NCI-H526 (cell line): ENCODE results near the gene EPHA2.
"Not testable (repeated sequence)": the region's sequence is repeated elsewhere in the genome, so short reads cannot be mapped to it uniquely, and the experiment has no call there.

Source experiments
- DNase-seq, 2 experiments: peaks; one replicate each; lab custom pipeline; 2025; lab: John Stamatoyannopoulos, UW

Gene EPHA2

DNA sequence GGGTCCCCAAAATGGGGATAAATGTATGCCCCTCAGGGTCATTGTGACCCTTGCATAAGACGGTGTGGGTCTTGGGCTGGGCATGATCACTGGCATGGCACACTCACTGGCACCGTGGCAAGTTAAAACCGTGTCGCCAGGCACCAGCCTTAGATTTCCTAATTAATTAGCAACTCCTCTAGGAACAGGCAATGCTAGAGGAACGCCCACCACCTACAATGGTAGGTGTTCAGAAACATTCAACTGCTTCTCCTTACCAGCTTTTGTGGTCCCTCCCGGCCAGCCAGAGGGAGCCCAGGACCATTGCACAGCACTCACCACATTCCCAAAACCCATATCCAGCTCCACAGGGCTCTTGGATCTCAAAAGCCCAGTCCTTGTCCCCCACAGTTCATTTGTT lies 36.4 kb downstream of the EPHA2 start:
- DNase-seq: no peak

DNA sequence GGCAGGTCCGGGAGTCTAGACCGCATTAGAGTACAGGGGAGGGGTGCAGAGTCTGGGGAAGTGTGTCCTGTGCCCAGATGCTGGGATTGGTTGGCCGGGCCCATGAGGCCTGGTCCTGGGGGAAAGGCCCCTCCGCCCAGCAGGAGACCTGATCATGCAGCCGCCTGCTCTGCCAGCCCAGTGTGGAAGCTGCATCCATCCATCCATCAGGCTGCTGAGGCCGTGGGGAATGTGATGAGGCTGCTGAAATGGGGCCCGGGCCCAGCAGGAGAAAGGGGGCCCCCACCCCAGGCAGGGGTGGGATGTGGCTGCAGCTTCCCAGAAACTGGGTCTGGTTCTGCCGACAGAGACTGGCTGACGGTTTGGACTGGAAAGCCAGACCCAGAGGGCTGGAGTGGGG lies 37.2 kb downstream of the EPHA2 start:
- DNase-seq: no peak

DNA sequence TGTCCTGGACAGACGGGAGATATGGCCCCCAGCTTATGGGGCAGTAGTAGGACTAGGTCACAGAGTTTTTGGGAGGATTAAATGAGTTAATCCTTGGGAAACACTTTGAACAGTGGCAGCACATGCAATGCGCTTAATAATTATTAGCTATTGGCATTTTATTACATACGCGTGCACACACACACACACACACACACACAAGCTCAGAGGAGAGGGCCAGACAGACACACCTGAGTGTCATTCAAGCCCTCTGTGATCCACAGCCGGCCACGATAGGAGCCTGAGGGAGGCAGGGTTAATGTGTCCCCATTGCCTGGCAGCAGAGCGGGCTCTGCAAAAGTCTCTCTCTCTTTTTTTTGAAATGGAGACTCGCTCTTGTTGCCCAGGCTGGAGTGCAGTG lies 37.9 kb downstream of the EPHA2 start:
- DNase-seq: no peak

- no peak for DNase-seq
These were observed 38.5 kb downstream of the EPHA2 start for GRCh38 chr1:16117369-16117768.

DNA sequence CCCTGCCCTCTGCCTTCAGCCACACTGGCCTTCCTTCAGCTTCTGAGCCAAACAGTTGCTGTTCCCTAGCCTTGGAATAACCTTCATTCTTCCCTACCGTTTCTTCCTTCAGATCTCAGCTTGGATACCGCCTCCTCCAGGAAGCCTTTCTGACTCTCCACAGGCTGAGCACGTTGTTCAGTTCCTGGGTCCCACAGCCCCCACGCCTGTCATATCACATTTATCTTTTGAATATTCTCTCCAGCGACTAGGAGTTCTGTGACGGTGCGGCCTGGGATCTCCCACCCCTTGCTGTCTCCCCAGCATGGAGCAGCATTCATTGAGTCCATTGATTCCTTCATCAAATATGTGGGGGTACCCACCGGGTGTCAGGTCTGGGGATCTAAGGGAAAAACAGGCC lies 39.2 kb downstream of the EPHA2 start:
- DNase-seq: no peak

GRCh38 chr1:16116002-16116401 lies 39.9 kb downstream of the EPHA2 start:
- no peak for DNase-seq

GRCh38 chr1:16115468-16115983 lies 40.3 kb downstream of the EPHA2 start:
- DNase-seq: no peak

DNA sequence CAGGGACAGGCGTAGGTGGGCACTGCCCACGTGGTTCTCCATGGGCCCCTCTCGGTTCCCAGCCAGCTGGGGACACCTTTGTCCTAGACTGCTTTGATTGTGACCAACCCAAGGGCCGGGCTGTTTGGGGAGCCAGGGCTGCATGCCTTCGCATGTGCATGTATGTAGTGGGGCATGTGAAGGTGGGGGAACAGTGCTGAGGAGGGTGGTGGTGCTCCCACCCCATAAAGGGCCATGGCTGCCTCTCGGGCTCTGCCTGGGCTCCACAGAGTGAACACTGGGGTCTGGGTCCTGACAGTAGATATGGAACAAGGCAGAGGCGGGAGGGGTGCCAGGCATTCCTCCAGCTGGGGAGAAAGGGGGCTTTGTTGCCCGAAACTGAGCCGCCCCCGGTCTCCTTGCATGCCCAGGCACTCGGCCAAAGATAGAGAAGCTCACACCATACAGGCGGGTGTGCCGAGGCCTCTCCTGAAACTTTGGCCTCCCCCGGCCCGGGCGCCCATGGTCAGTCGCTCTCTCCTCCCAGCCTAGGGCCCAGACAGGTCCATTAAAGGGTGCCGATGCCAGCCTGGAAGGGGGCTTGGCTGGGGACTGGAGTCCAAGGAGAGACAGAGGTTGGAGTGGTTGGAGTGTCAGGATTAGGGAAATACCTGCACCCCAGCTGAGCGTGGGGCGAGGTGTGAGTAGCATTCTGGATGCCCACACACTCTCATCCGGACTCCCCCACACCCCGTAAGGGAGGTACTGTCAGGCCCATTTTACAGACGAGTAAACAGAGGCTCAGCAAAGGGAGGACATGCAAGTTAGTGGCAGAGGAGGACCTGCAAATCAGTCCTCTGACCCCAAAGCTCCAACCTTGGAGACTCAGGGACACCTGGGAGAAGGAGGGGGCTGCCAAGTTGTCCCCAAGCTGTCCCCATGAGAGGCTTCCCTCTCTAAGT lies 41.1 kb downstream of the EPHA2 start:
- DNase-seq: no peak

DNA sequence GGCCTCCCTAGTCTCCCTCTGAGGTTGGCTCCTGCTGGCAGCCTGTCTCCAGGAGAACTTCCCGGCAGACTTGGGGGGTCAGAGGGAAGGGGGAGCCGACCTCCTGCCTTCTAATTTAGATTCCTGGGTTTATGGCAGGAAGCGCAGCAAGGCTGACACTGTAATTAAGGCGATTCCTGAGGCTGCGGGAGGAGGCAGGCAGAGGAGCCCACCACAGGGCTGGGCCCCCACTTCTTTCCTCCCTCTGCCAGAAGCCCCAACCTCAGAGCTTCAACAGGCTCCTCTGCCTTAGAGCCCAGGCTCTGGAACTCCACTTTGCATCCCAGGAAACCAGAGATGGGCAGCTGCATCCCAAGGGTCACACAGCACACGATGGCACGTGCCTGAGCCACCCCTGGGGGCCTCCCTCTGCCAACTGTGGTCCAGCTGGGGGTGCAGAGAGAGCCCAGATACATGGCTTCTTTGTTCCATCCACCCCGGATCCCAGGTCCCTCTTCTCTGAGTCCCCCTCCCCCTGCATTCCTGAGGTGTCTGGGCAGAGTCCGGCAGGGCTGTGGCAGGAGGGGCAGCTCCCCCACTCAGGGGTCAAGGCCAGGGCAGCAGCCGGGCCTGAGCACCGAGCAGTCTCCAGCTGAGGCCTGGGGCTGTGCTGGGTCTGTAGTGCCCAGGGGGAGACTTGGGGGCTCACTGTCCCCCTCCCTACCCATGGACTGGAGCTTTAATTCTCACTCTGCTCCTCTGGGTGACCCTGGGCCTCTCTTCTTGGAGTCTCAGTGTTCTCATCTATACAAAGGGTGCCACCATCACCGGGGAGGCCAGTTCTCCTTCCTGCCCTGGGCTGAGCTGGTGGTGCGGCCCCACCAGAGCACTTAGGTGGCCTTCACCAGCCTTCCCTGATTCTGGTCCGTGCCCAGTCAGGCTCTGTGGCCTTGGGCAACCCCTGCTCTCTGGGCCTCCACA lies 43.0 kb downstream of the EPHA2 start:
- DNase-seq: no peak

- no peak for DNase-seq
These were observed 43.9 kb downstream of the EPHA2 start for GRCh38 chr1:16111771-16112595.

GRCh38 chr1:16110884-16111283 lies 45.0 kb downstream of the EPHA2 start:
- no peak for DNase-seq

DNA sequence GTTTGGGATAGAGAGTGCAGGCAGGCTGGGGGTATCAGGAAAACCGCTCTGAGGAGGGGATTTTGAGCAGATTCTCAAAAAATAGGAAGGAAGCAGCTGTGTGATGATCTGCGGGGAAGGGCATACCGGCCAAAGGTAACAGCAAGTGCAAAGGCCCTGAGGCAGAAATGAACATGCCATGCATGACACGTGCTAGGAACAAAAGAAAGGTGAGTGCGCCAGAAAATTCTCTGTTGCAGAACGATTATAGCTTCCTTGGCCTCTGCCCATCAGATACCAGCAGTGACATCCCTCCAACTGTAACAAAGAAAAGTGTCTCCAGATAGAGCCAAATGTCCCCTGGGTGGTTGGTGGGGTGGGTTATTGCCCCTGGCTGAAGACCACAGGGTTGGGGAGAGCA lies 45.4 kb downstream of the EPHA2 start:
- no peak for DNase-seq

DNA sequence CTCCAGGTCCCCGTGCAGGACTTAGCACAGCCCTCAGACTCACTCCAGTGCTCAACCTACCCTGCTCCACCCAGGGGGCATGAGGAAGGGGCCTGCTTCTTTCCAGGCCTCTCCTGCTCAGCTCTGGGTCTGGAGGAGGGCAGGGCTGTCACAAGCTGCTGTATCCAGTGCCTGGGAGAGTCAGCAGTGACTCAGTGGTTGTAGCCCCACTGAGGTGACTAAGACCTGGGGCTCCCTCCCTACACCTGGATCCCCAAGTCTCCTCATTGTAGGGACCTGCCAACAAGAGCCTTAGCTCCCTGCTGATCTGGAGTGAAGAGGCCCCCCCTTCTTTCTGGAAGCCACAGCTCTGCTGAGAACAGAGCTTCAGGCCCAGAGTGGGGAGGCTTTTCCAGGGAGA lies 46.3 kb downstream of the EPHA2 start:
- DNase-seq: no peak

DNA sequence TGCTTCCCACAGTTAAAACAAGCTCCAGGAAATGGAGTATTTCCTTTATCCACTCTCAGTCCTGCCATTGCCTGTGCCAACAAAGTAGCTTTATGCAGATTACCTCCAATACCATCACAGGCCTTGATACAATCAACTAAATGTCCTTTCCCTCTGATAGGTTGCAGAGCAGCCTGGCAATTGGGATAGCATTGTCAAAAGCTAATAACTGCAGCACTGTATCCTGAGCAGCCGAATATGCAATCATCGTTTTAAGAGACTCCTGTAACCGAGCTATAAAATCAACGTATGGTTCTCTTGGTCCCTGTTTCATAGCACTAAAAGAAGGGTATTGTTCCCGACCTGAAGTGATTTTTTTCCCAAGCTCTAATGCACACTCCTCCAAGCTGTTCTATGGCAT lies 48.8 kb downstream of the EPHA2 start:
- not testable (repeated sequence) for DNase-seq

DNA sequence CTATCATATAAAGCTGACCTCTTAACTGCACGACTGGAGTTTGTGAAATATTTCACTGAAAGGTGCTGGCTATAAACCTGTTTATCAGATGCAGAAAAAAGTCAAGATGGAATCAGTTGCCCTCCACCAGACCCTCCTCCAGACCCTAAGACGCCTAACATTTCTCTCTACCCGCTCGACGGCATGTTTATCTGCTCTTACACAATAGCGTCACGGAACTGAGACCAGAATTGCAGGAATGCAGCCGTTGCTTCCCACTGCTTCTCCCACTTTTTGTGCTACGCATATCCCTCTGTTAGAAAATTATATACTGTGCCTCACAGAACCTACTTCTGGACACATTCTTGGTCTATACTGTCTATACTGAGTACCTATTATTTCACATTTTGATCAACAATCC lies 54.2 kb downstream of the EPHA2 start:
- no peak for DNase-seq

DNA sequence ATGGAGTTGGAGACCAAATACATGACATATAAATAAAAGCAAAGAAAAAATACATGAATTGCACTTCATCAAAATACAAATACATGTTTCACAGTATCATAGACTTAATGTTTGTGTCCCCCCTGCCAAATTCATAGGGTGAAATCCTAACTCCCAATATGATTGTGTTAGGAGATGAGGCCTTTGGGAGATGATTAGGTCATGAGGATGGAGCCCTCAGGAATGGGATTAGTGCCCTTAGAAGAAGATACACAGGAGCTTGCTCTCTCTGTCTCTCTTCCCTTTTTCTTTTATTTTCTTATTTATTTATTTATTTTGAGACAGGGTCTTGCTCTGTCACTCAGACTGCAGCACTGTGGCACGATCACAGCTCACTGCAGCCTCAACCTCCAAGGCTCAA lies 56.5 kb downstream of the EPHA2 start:
- DNase-seq: no peak

GRCh38 chr1:16095447-16095846 lies 60.4 kb downstream of the EPHA2 start:
- DNase-seq: no peak

DNA sequence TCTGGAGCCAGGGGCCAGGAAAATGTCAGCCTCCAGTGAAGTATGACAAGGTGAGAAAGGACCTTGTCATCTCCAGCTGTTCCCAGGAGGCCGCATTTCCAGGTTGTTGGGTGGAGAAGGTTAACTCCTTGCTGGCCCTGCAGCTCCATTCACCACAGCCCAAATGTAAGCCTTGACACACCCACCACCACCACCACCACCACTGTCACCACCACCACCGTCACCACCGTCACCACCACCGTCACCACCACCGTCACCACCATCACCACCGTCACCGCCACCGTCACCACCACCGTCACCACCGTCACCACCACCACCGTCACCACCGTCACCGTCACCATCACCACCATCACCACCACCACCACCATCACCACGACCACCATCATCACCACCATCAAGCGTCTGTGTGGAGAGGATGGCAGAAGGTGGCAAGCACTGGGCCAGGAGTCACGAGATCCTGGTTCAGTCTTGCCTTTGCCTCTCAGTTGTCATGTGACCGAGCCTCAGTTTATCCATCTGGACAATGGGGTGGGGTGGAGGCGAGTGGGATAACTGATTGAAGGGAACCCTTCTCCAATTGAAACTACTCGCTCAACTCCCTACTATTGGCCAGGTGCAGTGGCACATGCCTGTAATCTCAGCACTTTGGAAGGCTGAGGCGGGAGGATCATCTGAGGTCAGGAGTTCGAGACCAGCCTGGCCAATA lies 61.3 kb downstream of the EPHA2 start:
- DNase-seq: no peak

GRCh38 chr1:16093611-16094010 lies 62.3 kb downstream of the EPHA2 start:
- no peak for DNase-seq

DNA sequence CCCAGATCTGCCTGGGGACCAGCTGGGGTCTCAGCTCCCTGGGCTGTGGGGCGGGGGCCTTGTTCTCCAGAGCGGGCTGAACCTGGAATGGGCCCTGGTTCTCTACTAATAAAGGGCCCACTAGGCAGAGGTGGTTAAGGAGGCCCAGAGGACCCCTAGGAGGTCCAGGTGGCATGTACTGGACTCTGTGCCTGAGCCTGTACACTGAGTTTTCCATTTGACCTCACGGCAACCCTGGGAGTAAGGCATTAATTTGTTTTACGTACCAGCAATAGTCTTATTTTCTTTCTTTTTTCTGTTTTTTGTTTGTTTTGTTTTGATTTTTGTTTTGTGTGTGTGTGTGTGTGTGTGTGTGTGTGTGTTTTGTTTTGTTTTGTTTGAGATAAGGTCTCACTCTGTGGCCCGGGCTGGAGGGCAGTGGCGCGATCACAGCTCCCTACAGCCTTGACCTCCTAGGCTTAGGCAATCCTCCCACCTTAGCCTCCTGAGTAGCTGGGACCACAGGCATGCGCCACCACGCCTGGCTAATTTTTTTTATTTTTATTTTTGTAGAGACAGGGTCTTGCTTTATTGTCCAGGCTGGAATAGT lies 62.9 kb downstream of the EPHA2 start:
- DNase-seq: no peak
